Stimulated activated CD8-positive, alpha-beta memory T cell treated with anti-CD3 and anti-CD28 coated beads, Interleukin-7, amount 100 ng/mL, for 4 hours (primary cell): ENCODE data around the gene ANKRD7.

Source experiments
- DNase-seq, 2 donors: peaks; one replicate each; pipeline ENCODE4 v3.0.0-alpha.2; 2020; ENCODE audit warnings: low read depth in 2 of 2

The ANKRD7 gene

GRCh38 chr7:118224521-118224920 is at the start of gene ANKRD7:
Gene ANKRD7 (plus strand): TSS chr7:118224704. CDS start chr7:118224831, 127 bp downstream.
- no peak for DNase-seq

- no peak for DNase-seq
These were observed 48.8 kb upstream of the ANKRD7 start for GRCh38 chr7:118175740-118176139.

- DNase-seq = no peak
These were observed 45.3 kb upstream of the ANKRD7 start for GRCh38 chr7:118179191-118179590.

GRCh38 chr7:118182593-118183427 is 41.7 kb upstream of the ANKRD7 start:
- no peak for DNase-seq

GRCh38 chr7:118183428-118183785 is 41.1 kb upstream of the ANKRD7 start:
- DNase-seq = no peak

- DNase-seq = peak; percentile 95 to 96
These were observed 40.5 kb upstream of the ANKRD7 start, which contains the start of gene LSM8 for GRCh38 chr7:118183786-118184564. Gene LSM8 (plus strand): TSS chr7:118184164. CDS start chr7:118184224, 60 bp downstream.

GRCh38 chr7:118184565-118184940 is 40.0 kb upstream of the ANKRD7 start:
- no peak for DNase-seq

GRCh38 chr7:118185163-118185860 is 39.2 kb upstream of the ANKRD7 start:
- no peak for DNase-seq

- DNase-seq = no peak
These were observed 38.0 kb upstream of the ANKRD7 start for GRCh38 chr7:118186501-118186900.

- DNase-seq = no peak
These were observed 29.9 kb upstream of the ANKRD7 start for GRCh38 chr7:118194571-118194970.

GRCh38 chr7:118195837-118196474 is 28.5 kb upstream of the ANKRD7 start:
- no peak for DNase-seq

GRCh38 chr7:118202061-118202460 is 22.4 kb upstream of the ANKRD7 start:
- DNase-seq = no peak

GRCh38 chr7:118214051-118214832 is 10.3 kb upstream of the ANKRD7 start:
- peak; percentile 66 to 77 for DNase-seq

- DNase-seq = no peak
These were observed 9.7 kb upstream of the ANKRD7 start for GRCh38 chr7:118214833-118215182.

GRCh38 chr7:118217210-118217619 is 7.3 kb upstream of the ANKRD7 start:
- no peak for DNase-seq

GRCh38 chr7:118218413-118219156 is 5.9 kb upstream of the ANKRD7 start:
- no peak for DNase-seq

GRCh38 chr7:118219157-118219512 is 5.4 kb upstream of the ANKRD7 start:
- no peak for DNase-seq

GRCh38 chr7:118220583-118220982 is 3.9 kb upstream of the ANKRD7 start:
- no peak for DNase-seq

- no peak for DNase-seq
These were observed 1.9 kb upstream of the ANKRD7 start for GRCh38 chr7:118222591-118222990.

GRCh38 chr7:118232837-118233236 is 8.3 kb downstream of the ANKRD7 start:
- no peak for DNase-seq
